Adipose tissue (tissue), 3 donors: ENCODE results near the gene TUBAL3. TPM values are rescaled to one million over a fixed set of nuclear protein-coding genes. Genes with fewer than 3 reads are reported as not detected.
"Not testable (repeated sequence)": the region's sequence is repeated elsewhere in the genome, so short reads cannot be mapped to it uniquely, and the experiment has no call there.

Experiments
- H3K27ac ChIP-seq: one replicate; pipeline ENCODE4 v1.5.1; 2013; ENCODE audit warnings: low read depth, low read length
- WGBS, 3 donors: extraction: QIAGEN DNeasy Blood & Tissue Kit; methylation state at CpG; one replicate each; pipeline ENCODE4 v1.1.7; 2013; 5-methylcytosine and 5-hydroxymethylcytosine counted together
- polyA plus RNA-seq, 3 donors: library from polyadenylated mRNA; stranded (reverse); fragments of 200-250 nt; gene quantifications; one replicate each; pipeline ENCODE4 v1.2.3, GENCODE V29; 2013
- donor health status: healthy with polysubstance abuse.
- donor health status: Bipolar disorder and iron deficiency.
- donor health status: healthy.

TUBAL3 gene
- polyA plus RNA-seq, 3 donors: 0.04 to 0.22 (median 0.07) TPM

GRCh38 chr10:5395168-5395567 lies 9.5 kb downstream of the TUBAL3 start:
- WGBS, 3 donors: 90 to 92% (median 91%) methylated on average over 18 of the region's 18 CpGs
- no peak overlapping the region for H3K27ac ChIP-seq

GRCh38 chr10:5393529-5393928 lies 11.1 kb downstream of the TUBAL3 start:
- 94 to 96% (median 96%) methylated on average over 14 of the region's 14 CpGs for WGBS, 3 donors
- no peak overlapping the region for H3K27ac ChIP-seq

DNA sequence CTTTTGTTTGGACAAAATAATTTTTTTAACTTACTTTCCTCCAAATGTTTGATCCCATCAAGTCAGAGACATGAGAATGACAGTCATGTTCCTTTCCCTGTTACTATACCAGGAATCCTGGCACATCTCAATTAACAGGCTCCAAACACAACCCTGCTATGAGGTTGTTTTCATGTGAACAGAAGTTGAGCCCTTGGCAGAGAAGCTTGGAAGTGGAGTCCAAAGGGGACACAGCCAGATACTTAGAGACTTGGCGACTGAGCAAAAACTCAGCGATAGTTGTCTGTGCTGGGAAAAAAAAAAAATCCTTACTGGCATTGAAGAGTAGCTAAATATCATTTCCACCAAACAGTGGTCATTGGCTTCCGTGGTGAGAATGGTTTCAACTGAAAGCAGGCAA lies 12.8 kb downstream of the TUBAL3 start:
- 94% methylated on average over 3 of the region's 3 CpGs for WGBS, 3 donors
- no peak overlapping the region for H3K27ac ChIP-seq

GRCh38 chr10:5390607-5391205 lies 13.9 kb downstream of the TUBAL3 start:
- 98 to 100% (median 99%) methylated on average over 1 of the region's 1 CpG for WGBS, 3 donors
- no peak overlapping the region for H3K27ac ChIP-seq

GRCh38 chr10:5387169-5387568 lies 17.5 kb downstream of the TUBAL3 start:
- 85 to 91% (median 91%) methylated on average over 5 of the region's 5 CpGs for WGBS, 3 donors
- H3K27ac ChIP-seq: no peak overlapping the region

DNA sequence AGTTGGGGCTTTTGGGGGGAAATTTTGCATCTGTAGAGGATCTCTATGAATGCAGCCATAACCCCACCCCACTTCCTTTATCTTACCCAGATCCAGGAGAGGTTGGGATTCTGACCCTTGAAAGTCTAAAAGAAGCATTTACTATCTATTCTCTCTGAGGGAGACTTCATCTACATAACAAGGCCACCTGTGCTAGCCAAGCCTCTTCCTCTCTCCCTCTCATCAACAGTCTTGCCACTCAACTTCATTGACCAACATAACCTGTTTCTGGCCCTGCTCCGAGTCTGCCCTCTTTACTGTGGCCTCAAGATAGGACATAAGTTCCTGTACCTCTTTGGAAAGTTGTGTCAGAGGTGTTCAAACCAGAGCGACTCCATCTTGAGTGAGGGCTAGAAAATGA lies 19.4 kb downstream of the TUBAL3 start:
- no peak overlapping the region for H3K27ac ChIP-seq
- WGBS, 3 donors: 89 to 95% (median 90%) methylated on average over 2 of the region's 2 CpGs

DNA sequence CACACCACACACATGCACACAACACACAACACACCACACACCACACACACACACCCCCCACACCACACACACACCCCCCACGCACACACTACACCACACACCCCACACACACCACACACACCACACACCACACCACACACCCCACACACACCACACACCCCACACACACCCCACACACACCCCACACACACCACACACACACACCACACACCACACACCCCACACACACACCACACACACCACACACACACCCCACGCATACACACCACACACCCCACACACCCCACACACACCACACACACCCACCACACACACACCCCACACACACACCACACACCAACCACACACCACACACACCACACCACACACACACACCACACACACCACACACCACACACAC lies 23.4 kb downstream of the TUBAL3 start:
- H3K27ac ChIP-seq: no peak overlapping the region
- whole genome bisulfite sequencing, 3 donors: 89 to 95% (median 92%) methylated on average over 2 of the region's 2 CpGs

GRCh38 chr10:5380395-5380794 lies 24.2 kb downstream of the TUBAL3 start:
- H3K27ac ChIP-seq: not testable (repeated sequence)
- 81 to 90% (median 87%) methylated on average over 12 of the region's 12 CpGs for WGBS, 3 donors

GRCh38 chr10:5379202-5379601 lies 25.4 kb downstream of the TUBAL3 start:
- 94 to 98% (median 97%) methylated on average over 5 of the region's 5 CpGs for WGBS, 3 donors

GRCh38 chr10:5376450-5376849 lies 28.2 kb downstream of the TUBAL3 start:
- WGBS, 3 donors: 61 to 68% (median 67%) methylated on average over 4 of the region's 4 CpGs

More at GRCh38 chr10:5379202-5379601, 25.4 kb downstream of the TUBAL3 start:
- not testable (repeated sequence) for H3K27ac ChIP-seq

DNA sequence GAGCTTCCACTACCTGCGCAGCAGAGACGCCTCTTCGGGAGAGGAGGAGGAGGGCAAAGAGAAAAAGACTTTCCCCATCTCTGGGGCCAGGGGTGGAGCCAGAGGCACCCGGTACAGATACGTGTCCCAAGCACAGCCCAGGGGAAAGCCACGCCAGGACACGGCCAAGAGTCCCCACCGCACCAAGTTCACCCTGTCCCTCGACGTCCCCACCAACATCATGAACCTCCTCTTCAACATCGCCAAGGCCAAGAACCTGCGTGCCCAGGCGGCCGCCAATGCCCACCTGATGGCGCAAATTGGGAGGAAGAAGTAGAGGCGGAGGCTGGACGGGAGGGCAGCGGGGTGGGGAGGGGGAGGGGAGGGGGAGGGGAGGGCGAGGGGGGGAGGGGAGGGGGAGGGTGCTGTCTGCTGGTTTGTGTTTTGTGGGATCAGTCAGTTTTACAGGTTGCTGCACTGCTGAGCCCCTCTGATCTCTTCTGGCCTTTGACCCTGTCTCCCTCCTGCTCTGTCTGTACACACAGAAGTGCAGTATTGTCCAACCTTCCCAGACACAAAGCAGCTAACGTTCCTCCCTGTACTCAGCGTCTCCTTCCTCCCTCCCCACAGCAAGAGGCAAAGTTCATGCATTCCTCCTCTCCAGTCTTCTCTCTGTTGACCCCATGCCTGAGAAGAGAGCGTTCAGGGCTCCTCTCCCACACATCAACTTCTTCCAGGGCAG lies 30.6 kb downstream of the TUBAL3 start:
- WGBS, 3 donors: 79 to 88% (median 87%) methylated on average over 18 to 20 of the region's 22 CpGs
- no peak overlapping the region for H3K27ac ChIP-seq

More at GRCh38 chr10:5376450-5376849, 28.2 kb downstream of the TUBAL3 start:
- H3K27ac ChIP-seq: no peak overlapping the region

DNA sequence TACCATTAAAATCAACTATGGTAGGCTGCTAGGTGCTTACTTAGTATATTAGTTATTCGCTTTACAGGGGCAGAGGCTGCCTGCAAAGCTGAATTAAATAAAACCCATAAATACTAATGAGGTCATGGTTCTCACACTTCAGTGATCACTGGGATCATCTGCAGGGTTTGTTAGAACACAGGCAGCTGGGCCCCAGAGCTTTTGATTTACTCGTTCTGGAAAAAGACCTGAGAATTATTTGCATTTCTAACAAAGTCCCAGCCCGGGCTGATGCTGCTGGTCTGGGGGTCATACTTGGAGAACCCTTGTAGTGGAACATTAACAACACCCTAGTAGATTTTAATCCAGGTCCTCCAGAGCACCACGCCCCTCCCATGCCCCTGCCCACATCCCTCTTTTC lies 31.3 kb downstream of the TUBAL3 start:
- WGBS, 3 donors: 70 to 87% (median 86%) methylated on average over 4 of the region's 4 CpGs
- H3K27ac ChIP-seq: no peak overlapping the region

GRCh38 chr10:5370493-5371352 lies 33.9 kb downstream of the TUBAL3 start:
- H3K27ac ChIP-seq: no peak overlapping the region
- 76 to 91% (median 91%) methylated on average over 28 of the region's 28 CpGs for WGBS, 3 donors

GRCh38 chr10:5369362-5370158 lies 35.1 kb downstream of the TUBAL3 start:
- no peak overlapping the region for H3K27ac ChIP-seq
- 56 to 80% (median 78%) methylated on average over 16 of the region's 16 CpGs for WGBS, 3 donors

- no peak overlapping the region for H3K27ac ChIP-seq
- WGBS, 3 donors: 21 to 29% (median 27%) methylated on average over 5 of the region's 5 CpGs
Measured at GRCh38 chr10:5365928-5366327, 38.7 kb downstream of the TUBAL3 start.

GRCh38 chr10:5364890-5365338 lies 39.7 kb downstream of the TUBAL3 start, which contains the start of gene UCN3:
Gene UCN3 (plus strand): TSS chr10:5364966. CDS start chr10:5373721, 8,755 bp downstream.
- WGBS, 3 donors: 36 to 74% (median 54%) methylated on average over 21 of the region's 21 CpGs
- H3K27ac ChIP-seq: no peak within 1 kb of the TSS

DNA sequence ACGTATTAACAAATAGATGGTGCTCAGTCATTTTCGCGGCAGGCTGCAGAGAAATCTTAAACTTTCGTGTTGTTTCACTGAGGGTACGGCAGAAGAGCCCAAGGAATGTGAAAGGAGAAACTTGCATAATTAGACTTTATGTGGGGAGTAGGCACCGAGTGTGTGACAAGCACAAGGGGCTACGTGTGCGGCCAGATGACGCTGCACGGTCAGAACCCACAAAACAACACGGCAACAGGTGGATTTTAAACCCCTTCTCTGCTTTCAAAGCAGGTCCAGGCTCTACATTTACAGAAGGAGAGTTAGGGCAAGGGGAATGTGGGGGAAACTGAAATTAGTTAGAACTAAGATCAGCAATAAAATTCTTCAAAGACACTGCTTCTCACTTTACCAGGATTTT lies 40.3 kb downstream of the TUBAL3 start:
- H3K27ac ChIP-seq: no peak overlapping the region
- WGBS, 3 donors: 77 to 91% (median 85%) methylated on average over 11 of the region's 11 CpGs

GRCh38 chr10:5362873-5363272 lies 41.8 kb downstream of the TUBAL3 start:
- no peak overlapping the region for H3K27ac ChIP-seq
